Upper lobe of right lung (tissue), 1 donor: ENCODE measurements around the gene CBX2. TPM values are rescaled to one million over a fixed set of nuclear protein-coding genes. Genes with fewer than 3 reads are reported as not detected.

ENCODE experiments used
- ATAC-seq: fragments of 200-7000 bp; cut with Tn5 transposase; one replicate; pipeline ENCODE4 v1.9.1; 2020; ENCODE audit warnings: mild to moderate bottlenecking, moderate library complexity
- DNase-seq: peaks from one replicate; pipeline ENCODE4 v3.0.0-alpha.2; 2020
- H3K27ac ChIP-seq: fragments of 200-600 bp; one replicate; pipeline ENCODE4 v1.8.0; 2022
- H3K27me3 ChIP-seq: fragments of 200-600 bp; one replicate; pipeline ENCODE4 v1.8.0; 2022; ENCODE audit warnings: mild to moderate bottlenecking
- H3K36me3 ChIP-seq: fragments of 200-600 bp; one replicate; pipeline ENCODE4 v1.8.0; 2022
- H3K4me1 ChIP-seq: fragments of 200-600 bp; one replicate; pipeline ENCODE4 v1.8.0; 2022
- H3K4me3 ChIP-seq: fragments of 200-600 bp; one replicate; pipeline ENCODE4 v1.8.0; 2022; ENCODE audit warnings: mild to moderate bottlenecking
- H3K9me3 ChIP-seq: fragments of 200-600 bp; one replicate; pipeline ENCODE4 v1.8.0; 2022
- CTCF ChIP-seq: fragments of 200-600 bp; IDR thresholded peaks from one replicate; pipeline ENCODE4 v1.8.0; 2022; ENCODE audit warnings: antibody characterized with exemption
- intact Hi-C: fragments of 100-400 bp; cut with DNase I; formaldehyde crosslinking; loops from one replicate; pipeline ENCODE4 v1.11.0; 2022
- total RNA-seq: library from RNA; stranded (reverse); fragmentation: NEBNext Ultra II Directional; extraction: Animal tissue kit (Norgen Biotek cat#: 25700); gene quantifications from one replicate; pipeline ENCODE4 v1.2.1, GENCODE V29; 2021
- donor health status: DM: no; HTN: yes; CAD: no; lungs with severe emphysema.

CBX2 gene
- total RNA-seq, 1 donor from 2014 or later, result 3.4 TPM

DNA sequence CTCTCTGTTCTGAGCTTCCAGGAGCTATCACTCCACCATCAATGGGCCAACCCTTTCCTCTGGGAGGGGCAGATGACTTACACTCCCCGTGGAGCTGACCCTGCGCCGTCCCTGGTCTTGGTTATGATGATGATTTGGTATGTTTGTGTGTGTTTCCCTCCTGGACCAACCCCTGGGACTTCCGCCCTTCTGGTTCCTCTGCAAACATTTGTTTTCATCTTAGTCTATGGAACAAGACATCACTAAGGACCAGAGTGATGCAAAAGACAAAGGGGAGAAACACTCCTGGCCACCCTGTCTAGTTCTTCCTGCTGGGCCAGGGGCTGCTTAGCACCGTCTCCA lies 47.6 kb downstream of the CBX2 start:
- intact Hi-C loops, result no loop called here
- ATAC-seq, result no peak
- H3K27me3 ChIP-seq, result no peaks in the 10 kb centered on the region
- no peaks in the 10 kb centered on the region for H3K36me3 ChIP-seq
- H3K9me3 ChIP-seq, result no peaks in the 10 kb centered on the region
- H3K27ac ChIP-seq, result no peak overlapping the region
- no peaks in the 10 kb centered on the region for H3K4me1 ChIP-seq
- TF ChIP-seq CTCF, result no peak
- no peak for DNase-seq
- no peak overlapping the region for H3K4me3 ChIP-seq

DNA sequence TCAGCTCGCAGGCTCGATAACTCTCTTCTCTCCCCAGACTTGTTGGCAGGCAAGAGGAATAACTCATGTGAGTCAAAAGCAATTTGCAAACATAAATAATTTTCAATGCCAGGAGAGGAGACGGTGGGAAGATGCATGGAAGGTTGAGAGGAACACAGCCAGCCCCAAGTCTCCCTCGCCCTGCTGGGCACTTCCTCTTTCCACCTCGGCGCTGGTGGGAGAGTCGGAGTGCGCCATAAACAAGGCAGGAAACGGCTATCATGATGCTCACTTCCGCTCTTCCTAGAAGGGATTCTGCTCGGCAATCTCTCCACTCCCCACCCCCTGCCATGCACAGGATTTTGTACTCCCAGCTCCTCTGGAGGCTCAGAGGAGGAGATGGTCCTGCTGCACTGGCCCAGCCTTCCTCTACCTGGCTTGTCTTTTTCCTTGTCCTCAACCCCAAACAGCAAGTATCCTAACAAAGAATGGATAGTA lies 48.3 kb downstream of the CBX2 start:
- no peaks in the 10 kb centered on the region for H3K27me3 ChIP-seq
- no peak for DNase-seq
- peak; percentile 81 for ATAC-seq
- H3K4me3 ChIP-seq, result no peak overlapping the region
- no peaks in the 10 kb centered on the region for H3K9me3 ChIP-seq
- no peak overlapping the region for H3K27ac ChIP-seq
- TF ChIP-seq CTCF, result no peak
- H3K36me3 ChIP-seq, result no peaks in the 10 kb centered on the region
- intact Hi-C loops, result no loop called here
- H3K4me1 ChIP-seq, result peaks cover 2% of the 10 kb centered on the region

DNA sequence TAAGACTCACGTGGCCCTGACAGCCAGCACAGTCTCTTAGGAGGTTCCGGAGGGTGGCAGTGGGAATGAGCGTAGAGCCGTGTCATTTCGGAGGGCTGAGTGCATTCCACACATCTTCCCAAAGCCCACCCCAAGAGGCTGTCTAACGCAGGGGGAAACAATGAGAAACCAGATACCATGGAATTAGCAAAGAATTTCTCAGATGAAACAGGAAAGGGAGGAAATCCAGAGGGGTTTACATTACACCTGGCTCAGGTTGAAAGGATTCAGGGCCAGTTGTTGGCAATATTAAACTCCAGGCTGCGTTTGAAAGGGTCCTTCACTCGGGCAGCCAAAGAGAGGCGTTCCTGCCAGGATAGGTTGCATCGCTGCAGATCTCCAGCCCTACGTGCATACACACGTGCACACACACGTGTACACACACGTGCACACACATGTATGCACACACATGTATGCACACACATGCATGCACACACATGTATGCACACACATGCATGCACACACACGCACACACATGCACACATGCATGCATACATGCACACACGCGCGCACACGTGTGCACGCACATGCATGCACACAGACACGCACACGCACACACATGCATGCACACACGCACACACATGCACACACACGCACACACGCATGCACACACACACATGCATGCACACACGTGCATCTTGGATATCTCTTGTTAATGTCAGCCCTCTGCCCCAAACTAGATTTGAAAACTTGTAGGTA lies 49.1 kb downstream of the CBX2 start:
- Histone ChIP-seq H3K27me3 (no peaks in the 10 kb centered on the region), H3K27ac (no peak overlapping the region), H3K4me3 (no peak overlapping the region), H3K4me1 (peaks cover 9% of the 10 kb centered on the region), H3K36me3 (no peaks in the 10 kb centered on the region), H3K9me3 (no peaks in the 10 kb centered on the region)
- no peak for ATAC-seq
- intact Hi-C loops, result no loop called here
- DNase-seq, result no peak
- TF ChIP-seq CTCF, result no peak

DNA sequence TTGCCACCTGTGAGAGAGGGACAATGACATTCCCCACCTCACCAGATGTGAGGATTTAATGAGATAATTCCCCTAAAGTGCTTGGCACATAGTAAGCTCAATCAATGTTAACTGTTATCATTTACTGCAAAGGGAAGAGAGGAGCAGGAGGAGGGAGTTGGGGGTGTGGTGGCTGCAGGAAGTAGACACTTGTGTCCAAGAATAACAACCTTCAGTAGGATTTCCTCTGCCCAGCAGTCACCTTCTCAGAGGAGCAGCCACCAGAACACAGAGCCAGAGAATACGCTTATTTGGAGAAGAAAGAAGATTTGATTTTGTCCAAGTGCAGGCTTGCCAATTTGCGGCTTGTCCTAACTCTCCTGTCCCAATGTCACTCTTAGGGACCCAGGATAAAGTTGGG lies 51.1 kb downstream of the CBX2 start:
- Histone ChIP-seq H3K36me3 (peaks cover 9% of the 10 kb centered on the region), H3K9me3 (no peaks in the 10 kb centered on the region), H3K4me1 (peaks cover 29% of the 10 kb centered on the region), H3K27ac (no peak overlapping the region), H3K27me3 (no peaks in the 10 kb centered on the region), H3K4me3 (no peak overlapping the region)
- DNase-seq, result no peak
- no peak for TF ChIP-seq CTCF
- no peak for ATAC-seq
- intact Hi-C loops, result no loop called here

GRCh38 chr17:79829457-79829856 lies 51.5 kb downstream of the CBX2 start:
- no peak overlapping the region for H3K27ac ChIP-seq
- ATAC-seq, result no peak
- intact Hi-C loops, result no loop called here
- H3K4me1 ChIP-seq, result peaks cover 29% of the 10 kb centered on the region
- no peaks in the 10 kb centered on the region for H3K27me3 ChIP-seq
- no peaks in the 10 kb centered on the region for H3K9me3 ChIP-seq
- H3K36me3 ChIP-seq, result peaks cover 12% of the 10 kb centered on the region
- no peak overlapping the region for H3K4me3 ChIP-seq
- TF ChIP-seq CTCF, result no peak
- no peak for DNase-seq

DNA sequence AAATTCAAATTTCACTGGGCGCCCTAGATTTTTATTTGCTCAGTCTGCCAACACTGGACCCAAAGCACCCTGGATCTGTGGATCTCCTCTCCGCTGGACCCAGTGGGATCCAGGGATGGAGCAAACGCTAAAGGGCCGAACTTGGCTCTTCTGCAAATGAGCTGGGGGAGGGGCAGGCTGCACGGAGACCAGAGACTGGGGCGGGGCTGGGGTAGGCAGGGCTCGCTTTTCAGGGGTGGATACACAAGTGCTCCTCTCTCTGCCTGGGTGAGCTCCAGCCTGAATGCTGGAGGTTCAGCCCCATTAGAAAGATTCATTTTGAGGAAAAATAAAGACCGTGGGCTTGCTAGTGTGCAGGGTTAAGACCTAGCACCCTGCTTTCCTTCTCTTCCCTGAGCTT lies 52.4 kb downstream of the CBX2 start:
- intact Hi-C loops, result no loop called here
- Histone ChIP-seq H3K9me3 (no peaks in the 10 kb centered on the region), H3K36me3 (peaks cover 20% of the 10 kb centered on the region), H3K27me3 (no peaks in the 10 kb centered on the region), H3K4me3 (no peak overlapping the region), H3K27ac (no peak overlapping the region), H3K4me1 (peaks cover 29% of the 10 kb centered on the region)
- ATAC-seq (no peak), DNase-seq (no peak)
- TF ChIP-seq CTCF, result no peak
